Fibroblast of the aortic adventitia (primary cell): ENCODE results near the gene LMAN1. TPM values are rescaled to one million over a fixed set of nuclear protein-coding genes. Genes with fewer than 3 reads are reported as not detected.

ENCODE experiments used
- DNase-seq: peaks from one replicate; pipeline ENCODE4 v3.0.0-alpha.2; 2010; ENCODE audit warnings: low read depth
- H3K4me3 ChIP-seq: 2 replicates; pipeline ENCODE4 v1.5.1; 2011; ENCODE audit warnings: low read depth, mild to moderate bottlenecking, control low read depth, low read length, moderate library complexity
- total RNA-seq: library from RNA; depleted of rRNA; stranded (reverse); fragments of >200 nt; gene quantifications from 2 replicates; pipeline ENCODE4 v1.2.3, GENCODE V29; 2012; ENCODE audit warnings: low replicate concordance
- TF ChIP-seq, protein P1 (sequence below): IDR thresholded peaks from 2 replicates; pipeline ENCODE4 v1.5.1; 2011; ENCODE audit warnings: mild to moderate bottlenecking, low read length, control low read depth, inconsistent platforms; ENCODE audit not compliant: insufficient read depth

LMAN1 gene
- total RNA-seq, 1 donor, result 182 TPM

DNA sequence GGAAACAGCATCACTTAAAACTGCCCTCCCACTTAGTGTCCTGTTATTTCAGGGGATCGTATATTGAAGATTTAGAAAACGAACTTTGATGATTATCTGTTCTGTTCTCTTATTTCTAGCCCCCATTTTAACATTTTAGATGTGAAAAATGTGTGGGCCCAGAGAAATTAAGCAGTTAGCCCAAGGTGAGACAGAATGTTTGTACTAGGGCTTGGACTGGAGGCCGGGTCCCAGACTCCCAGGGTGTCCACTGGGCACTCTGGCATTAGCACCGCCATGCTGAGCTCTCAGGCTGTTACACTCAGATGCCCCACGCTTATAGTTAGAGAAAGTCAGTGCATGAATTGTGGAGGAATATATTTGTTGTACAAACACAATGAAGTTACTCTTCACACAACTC is 80.3 kb downstream of the LMAN1 start:
- DNase-seq, result no peak
- H3K4me3 ChIP-seq, result no peak overlapping the region
- TF ChIP-seq, protein P1, sequence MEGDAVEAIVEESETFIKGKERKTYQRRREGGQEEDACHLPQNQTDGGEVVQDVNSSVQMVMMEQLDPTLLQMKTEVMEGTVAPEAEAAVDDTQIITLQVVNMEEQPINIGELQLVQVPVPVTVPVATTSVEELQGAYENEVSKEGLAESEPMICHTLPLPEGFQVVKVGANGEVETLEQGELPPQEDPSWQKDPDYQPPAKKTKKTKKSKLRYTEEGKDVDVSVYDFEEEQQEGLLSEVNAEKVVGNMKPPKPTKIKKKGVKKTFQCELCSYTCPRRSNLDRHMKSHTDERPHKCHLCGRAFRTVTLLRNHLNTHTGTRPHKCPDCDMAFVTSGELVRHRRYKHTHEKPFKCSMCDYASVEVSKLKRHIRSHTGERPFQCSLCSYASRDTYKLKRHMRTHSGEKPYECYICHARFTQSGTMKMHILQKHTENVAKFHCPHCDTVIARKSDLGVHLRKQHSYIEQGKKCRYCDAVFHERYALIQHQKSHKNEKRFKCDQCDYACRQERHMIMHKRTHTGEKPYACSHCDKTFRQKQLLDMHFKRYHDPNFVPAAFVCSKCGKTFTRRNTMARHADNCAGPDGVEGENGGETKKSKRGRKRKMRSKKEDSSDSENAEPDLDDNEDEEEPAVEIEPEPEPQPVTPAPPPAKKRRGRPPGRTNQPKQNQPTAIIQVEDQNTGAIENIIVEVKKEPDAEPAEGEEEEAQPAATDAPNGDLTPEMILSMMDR, result no peak

Other genes starting within 250 kb of the LMAN1 start
- gene SEC11C, start 219.4 kb downstream of the LMAN1 start, total RNA-seq, result 8.8 and 13.2 TPM in 2 replicates
- gene GRP, start 139.1 kb downstream of the LMAN1 start, total RNA-seq, result not detected in 2 replicates
- not detected in 2 replicates for gene RAX, start 85.8 kb downstream of the LMAN1 start, total RNA-seq
- gene CPLX4, start 40.6 kb downstream of the LMAN1 start, total RNA-seq, result 0.49 TPM in 1 of 2 replicates, not detected in the other